AG04449 (cell line): Measurements from ENCODE around the gene PIP5K1C.

Experiments used
- CTCF ChIA-PET: fragments of 350-600 bp; formaldehyde crosslinking; extraction: SDS; loops from one replicate; lab custom pipeline; 2021; ENCODE audit warnings: antibody characterized with exemption; lab: Yijun Ruan, JAX
- POLR2A ChIA-PET: fragments of 400-600, 350-600 bp; formaldehyde crosslinking; extraction: SDS; loops from one replicate; lab custom pipeline; 2020; ENCODE audit warnings: antibody characterized with exemption, inconsistent platforms; lab: Yijun Ruan, JAX
- DNase-seq: peaks from one replicate; pipeline ENCODE4 v3.0.0-alpha.2; 2010; ENCODE audit warnings: low read depth, low spot score
- H3K4me3 ChIP-seq: 2 replicates; pipeline ENCODE4 v1.5.1; 2011; ENCODE audit warnings: low read depth, mild to moderate bottlenecking, control low read depth, low read length
- TF ChIP-seq, protein P1 (sequence below): IDR thresholded peaks from one replicate; pipeline ENCODE4 v1.5.1; 2011; ENCODE audit warnings: mild to moderate bottlenecking, moderate library complexity, low read length, control low read depth, inconsistent platforms; ENCODE audit not compliant: insufficient read depth; ENCODE audit errors: missing control alignments

The PIP5K1C gene

GRCh38 chr19:3690551-3691371 is 9.5 kb downstream of the PIP5K1C start:
- ChIA-PET POLR2A (interaction anchor here (0.6 to 0.7 kb wide), 2 partner anchors 29 to 35 kb away, joined by 3 read pairs; no protein-coding TSS in a partner anchor), CTCF (interaction anchor here (0.8 to 4.0 kb wide), 6 partner anchors 9 to 71 kb away, joined by 3 to 33 read pairs (median 4); partner anchors contain the start of genes MRPL54 and PIP5K1C)
- no peak overlapping the region for H3K4me3 ChIP-seq
- TF ChIP-seq, protein P1, sequence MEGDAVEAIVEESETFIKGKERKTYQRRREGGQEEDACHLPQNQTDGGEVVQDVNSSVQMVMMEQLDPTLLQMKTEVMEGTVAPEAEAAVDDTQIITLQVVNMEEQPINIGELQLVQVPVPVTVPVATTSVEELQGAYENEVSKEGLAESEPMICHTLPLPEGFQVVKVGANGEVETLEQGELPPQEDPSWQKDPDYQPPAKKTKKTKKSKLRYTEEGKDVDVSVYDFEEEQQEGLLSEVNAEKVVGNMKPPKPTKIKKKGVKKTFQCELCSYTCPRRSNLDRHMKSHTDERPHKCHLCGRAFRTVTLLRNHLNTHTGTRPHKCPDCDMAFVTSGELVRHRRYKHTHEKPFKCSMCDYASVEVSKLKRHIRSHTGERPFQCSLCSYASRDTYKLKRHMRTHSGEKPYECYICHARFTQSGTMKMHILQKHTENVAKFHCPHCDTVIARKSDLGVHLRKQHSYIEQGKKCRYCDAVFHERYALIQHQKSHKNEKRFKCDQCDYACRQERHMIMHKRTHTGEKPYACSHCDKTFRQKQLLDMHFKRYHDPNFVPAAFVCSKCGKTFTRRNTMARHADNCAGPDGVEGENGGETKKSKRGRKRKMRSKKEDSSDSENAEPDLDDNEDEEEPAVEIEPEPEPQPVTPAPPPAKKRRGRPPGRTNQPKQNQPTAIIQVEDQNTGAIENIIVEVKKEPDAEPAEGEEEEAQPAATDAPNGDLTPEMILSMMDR: no peak
- DNase-seq: no peak

DNA sequence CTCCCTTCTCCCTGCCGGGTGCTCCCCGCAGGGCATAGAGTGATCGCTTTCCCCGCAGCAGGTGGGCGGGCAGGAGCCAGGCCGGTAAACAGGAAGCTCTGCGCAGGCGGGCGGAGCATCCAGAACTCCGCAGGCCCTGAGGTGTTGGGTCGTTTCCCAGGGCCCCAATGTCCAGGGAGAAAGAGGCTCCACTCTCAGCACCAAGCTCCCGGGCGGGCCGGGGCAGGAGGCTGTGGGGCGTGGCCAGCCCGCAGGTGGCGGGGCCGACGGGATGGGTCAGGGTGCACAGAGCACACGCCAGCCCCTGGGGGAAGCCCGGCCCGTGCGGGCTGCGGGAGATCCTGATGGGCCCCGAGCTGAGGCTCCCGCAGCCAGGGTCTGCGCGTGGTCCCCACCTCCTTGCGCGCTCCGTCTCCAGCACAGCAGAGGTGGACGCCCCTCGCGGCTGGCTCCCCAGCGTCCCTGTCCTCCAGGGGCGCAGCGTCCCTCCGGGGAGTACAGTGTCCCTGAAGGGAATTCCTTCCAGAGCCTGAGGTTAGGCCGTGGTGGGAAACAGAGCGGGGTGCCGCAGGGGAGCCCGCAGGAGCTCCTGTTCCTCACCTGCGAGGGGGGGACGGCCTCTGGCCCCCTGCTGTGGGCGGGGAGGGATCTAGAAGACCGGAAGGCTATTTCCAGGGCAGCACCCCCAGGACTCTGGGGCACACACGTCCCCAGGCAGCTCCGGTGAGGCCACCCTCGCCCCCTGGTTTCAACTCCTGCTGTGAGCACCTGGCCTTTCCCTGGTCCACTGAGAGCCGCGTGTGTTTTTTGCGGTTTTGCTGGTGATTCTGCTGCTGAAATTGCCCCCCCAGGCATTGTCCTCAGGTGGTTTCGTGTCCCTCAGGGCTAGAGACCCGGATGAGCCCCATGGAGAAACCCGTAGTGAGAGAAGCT is 12.2 kb downstream of the PIP5K1C start:
- no peak overlapping the region for H3K4me3 ChIP-seq
- CTCF ChIA-PET: interaction anchor here (1.0 to 4.0 kb wide), 6 partner anchors 11 to 281 kb away, joined by 3 to 33 read pairs (median 8); partner anchors contain the start of gene PIP5K1C
- TF ChIP-seq, protein P1: no peak
- DNase-seq: no peak
- POLR2A ChIA-PET: no interaction called here

DNA sequence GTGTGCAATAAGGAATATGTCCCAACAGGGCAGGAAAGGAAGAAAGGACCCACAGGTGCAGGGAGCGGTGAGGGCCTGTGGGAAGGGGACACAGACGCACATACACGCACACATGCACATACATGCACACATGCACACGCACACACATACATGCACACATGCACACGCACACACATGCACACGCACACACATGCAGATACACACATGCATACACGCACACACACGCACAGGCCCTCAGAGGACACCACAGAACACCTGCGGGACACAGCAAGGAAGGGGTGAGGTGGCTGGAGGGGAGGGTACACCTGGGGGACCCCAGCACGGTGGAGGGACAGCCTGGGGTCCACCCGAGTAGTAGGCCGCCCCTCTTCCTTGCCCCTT is 12.9 kb downstream of the PIP5K1C start:
- ChIA-PET CTCF (interaction anchor here (1.0 to 4.0 kb wide), 5 partner anchors 12 to 282 kb away, joined by 3 to 33 read pairs (median 4); partner anchors contain the start of gene PIP5K1C), POLR2A (no interaction called here)
- no peak overlapping the region for H3K4me3 ChIP-seq
- DNase-seq: no peak
- TF ChIP-seq, protein P1: no peak

DNA sequence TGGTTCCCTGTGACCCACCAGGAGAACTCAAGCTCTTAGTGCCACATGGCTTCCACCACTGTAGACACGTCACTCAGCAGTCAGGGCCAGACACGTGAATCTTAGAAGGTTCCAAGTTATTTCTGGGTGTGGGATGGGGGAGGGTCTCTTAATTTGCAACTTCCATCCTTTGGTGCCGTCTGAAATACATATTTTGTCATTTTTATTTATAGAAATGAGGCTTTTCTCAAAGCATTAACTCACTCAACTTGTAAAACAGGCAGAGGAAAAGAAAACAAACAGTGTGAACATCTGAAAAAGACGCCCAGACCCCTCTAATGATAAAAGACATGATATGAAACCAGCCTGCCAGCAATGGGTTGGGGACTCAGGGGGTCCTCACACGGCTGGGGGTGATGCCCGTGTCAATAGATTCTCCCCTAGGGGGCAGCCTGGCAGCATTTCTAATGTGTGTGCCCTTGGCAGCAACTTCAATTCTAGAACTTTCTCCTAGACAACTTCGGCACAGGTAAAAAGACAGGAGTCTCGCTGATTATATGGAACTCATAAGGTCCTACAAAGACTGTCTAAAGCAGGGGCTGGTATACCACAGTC is 15.4 kb downstream of the PIP5K1C start:
- no peak for DNase-seq
- POLR2A ChIA-PET: no interaction called here
- H3K4me3 ChIP-seq: no peak overlapping the region
- TF ChIP-seq, protein P1: no peak
- CTCF ChIA-PET: no interaction called here

DNA sequence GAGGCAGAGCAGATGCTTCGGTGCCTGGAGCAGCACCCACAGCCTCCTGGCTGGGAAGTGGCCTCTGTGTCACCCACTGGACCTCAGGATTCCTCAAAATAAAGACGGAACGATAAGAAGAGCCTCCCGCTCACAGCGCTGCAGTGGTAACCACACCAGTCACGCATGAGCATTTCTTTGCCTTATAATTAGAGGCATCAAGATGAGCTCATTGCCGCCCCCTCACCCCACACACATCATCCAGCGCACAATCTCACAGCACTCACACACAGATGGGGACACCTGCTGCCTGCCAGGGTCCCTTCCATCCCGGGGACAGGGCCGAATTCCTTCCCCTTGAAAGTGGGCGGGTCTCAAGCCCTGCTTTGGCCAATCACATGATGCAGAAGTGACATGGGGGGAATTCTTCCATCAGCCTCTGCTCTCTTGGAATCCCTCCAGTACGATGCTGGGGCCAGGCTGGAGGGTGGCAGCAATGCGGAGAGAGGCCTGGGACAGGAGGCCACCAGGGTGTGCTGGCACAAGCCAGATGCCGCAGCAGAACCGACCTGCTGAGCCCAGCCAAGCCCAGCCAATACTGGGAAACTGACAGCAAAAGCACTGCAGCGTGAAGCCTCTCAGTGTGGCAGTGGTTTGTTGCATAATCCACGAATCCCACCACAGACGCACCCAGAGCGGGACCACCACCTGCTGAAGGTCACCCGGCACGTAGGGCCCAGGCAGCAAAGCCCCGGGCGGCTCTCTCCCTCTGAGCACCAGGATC is 16.0 kb downstream of the PIP5K1C start:
- H3K4me3 ChIP-seq: no peak overlapping the region
- POLR2A ChIA-PET: no interaction called here
- TF ChIP-seq, protein P1: no peak
- CTCF ChIA-PET: no interaction called here
- DNase-seq: no peak
